Subcutaneous adipose tissue (tissue), 4 donors: ENCODE data around the gene C11orf58. TPM values are rescaled to one million over a fixed set of nuclear protein-coding genes. Genes with fewer than 3 reads are reported as not detected.

Experiments used
- CTCF ChIP-seq: fragments of 450-650 bp; IDR thresholded peaks from one replicate; pipeline ENCODE4 v1.5.1; 2016; ENCODE audit warnings: low read depth, mild to moderate bottlenecking, control low read depth, antibody characterized with exemption, moderate library complexity
- total RNA-seq, 4 donors: library from RNA; depleted of rRNA; stranded (reverse); fragments of >200 nt; gene quantifications; one replicate each; pipeline ENCODE4 v1.1.0, GENCODE V29; 2016

The C11orf58 gene
- total RNA-seq, 4 donors from 2014 or later = 163 to 202 (median 187) TPM

GRCh38 chr11:16750417-16750816 lies 12.0 kb downstream of the C11orf58 start:
- TF ChIP-seq CTCF = no peak

GRCh38 chr11:16758382-16759024 lies 20.1 kb downstream of the C11orf58 start:
- TF ChIP-seq CTCF = no peak

GRCh38 chr11:16759857-16760508 lies 21.5 kb downstream of the C11orf58 start:
- TF ChIP-seq CTCF = no peak

- no peak for TF ChIP-seq CTCF
These were observed 25.3 kb downstream of the C11orf58 start for GRCh38 chr11:16763746-16764145.

GRCh38 chr11:16764888-16765287 lies 26.4 kb downstream of the C11orf58 start:
- TF ChIP-seq CTCF = no peak

GRCh38 chr11:16767137-16767536 lies 28.7 kb downstream of the C11orf58 start:
- no peak for TF ChIP-seq CTCF

- TF ChIP-seq CTCF = no peak
These were observed 29.5 kb downstream of the C11orf58 start for GRCh38 chr11:16767957-16768356.
